GM18907 (cell line): ENCODE results near the gene PIK3CA.
"Not testable (repeated sequence)": the region's sequence is repeated elsewhere in the genome, so short reads cannot be mapped to it uniquely, and the experiment has no call there.

Experiments used
- ATAC-seq: cut with Tn5 transposase; IDR thresholded peaks from one replicate; pipeline ENCODE4 v1.9.1; 2021; ENCODE audit warnings: mild to moderate bottlenecking, moderate library complexity; ENCODE audit not compliant: unreplicated experiment

PIK3CA gene

DNA sequence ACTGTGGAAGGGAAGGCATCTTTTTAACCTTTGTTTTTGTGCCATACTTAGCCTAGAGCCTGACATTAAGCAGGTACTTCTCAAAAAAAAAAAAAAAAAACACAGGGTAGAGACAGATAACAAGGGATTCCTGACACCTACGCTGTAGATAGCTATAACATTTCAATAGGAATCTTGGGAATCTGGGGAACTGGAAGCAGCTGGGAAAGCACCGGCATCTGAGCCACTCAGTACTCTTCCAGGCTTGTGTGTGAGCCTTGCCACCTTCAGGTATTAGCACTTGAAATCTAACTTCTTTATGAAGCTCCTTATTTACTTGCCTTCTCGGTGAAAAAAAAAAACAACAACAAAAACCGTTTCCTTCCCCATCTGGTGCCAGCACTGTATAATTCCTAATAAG lies 46.8 kb downstream of the PIK3CA start:
- ATAC-seq: no peak

DNA sequence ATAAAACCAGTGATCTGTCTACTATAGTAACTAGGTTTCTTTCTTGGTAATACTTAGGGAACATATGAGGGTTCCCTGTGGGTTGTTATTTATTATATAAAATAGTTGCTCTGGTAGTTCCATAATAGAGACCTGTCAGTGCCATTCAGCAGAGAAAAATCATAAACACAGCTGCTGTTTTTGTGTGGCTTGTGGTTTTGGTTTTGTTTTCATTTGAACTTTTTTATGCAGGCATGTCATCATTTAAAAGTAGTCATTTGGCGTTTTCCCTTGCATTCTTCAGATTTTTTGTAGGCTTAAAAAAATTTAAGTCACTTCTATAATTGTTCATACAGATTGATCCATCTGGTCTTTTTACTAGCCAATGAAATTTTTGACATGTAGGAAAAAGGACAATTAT lies 47.9 kb downstream of the PIK3CA start:
- peak; percentile 89 for ATAC-seq

- ATAC-seq: no peak
Measured at GRCh38 chr3:179196700-179197099, 48.5 kb downstream of the PIK3CA start.

GRCh38 chr3:179200790-179201189 lies 52.6 kb downstream of the PIK3CA start:
- ATAC-seq: no peak

DNA sequence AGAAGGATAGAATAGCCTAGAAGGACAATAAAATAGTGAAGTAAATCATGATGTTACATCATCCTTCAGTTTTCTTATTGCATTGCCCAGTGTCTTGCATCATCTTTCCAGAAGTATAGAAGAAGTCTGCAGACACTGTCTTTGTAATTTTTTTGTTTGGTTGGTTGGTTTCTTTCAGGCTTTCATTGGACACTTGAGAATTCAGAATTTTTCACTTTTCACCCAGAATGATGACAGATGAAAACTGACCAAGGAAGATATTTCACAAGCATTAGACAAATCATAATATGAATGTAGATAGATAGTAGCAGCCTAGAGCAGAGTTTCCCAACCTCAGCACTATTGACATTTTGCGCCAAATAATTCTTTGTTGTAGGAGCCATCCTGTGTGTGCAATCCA lies 67.4 kb downstream of the PIK3CA start:
- not testable (repeated sequence) for ATAC-seq

- ATAC-seq: not testable (repeated sequence)
Measured at GRCh38 chr3:179218213-179218612, 70.1 kb downstream of the PIK3CA start.

DNA sequence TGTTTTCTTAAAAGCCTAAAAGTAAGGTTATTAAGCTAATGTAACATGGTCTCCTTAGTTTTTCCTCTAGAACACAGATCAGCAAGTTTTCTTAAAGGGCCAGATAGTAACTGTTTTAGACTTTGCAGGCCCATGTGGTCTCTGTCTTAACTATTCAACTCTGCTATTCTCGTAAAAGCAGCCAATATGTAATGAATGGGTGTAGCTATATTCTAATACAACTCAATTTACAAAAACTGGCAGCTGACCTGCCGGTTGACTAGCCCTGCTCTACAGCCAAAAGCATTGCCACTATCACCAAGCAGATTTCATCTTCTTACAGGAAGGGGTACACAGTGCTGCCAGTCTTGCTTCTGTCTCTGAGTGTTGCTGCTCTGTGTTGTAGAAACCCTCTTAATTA lies 75.4 kb downstream of the PIK3CA start:
- ATAC-seq: no peak

- ATAC-seq: no peak
Measured at GRCh38 chr3:179224584-179224983, 76.4 kb downstream of the PIK3CA start.

- no peak for ATAC-seq
Measured at GRCh38 chr3:179227349-179227748, 79.2 kb downstream of the PIK3CA start.

GRCh38 chr3:179229177-179229576 lies 81.0 kb downstream of the PIK3CA start:
- no peak for ATAC-seq

DNA sequence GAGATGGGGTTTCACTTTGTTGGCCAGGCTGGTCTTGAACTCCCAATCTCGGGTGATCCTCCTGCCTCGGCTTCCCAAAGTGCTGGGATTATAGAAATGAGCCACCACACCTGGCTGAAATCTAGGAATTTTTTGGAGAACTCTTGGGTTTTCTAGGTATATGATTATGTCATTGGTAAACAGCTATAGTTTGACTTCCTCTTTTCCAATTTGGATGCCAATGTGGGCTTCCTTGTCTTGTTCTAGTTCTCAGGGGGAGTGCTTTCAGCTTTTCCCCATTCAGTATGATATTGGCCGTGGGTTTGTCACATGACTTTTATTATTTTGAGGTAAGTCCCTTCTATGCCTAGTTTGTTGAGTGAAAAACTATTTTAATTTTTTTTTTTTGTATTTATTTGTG lies 84.9 kb downstream of the PIK3CA start:
- no peak for ATAC-seq

DNA sequence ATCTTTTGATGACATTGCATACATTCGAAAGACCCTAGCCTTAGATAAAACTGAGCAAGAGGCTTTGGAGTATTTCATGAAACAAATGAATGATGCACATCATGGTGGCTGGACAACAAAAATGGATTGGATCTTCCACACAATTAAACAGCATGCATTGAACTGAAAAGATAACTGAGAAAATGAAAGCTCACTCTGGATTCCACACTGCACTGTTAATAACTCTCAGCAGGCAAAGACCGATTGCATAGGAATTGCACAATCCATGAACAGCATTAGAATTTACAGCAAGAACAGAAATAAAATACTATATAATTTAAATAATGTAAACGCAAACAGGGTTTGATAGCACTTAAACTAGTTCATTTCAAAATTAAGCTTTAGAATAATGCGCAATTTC lies 86.0 kb downstream of the PIK3CA start:
- ATAC-seq: no peak

DNA sequence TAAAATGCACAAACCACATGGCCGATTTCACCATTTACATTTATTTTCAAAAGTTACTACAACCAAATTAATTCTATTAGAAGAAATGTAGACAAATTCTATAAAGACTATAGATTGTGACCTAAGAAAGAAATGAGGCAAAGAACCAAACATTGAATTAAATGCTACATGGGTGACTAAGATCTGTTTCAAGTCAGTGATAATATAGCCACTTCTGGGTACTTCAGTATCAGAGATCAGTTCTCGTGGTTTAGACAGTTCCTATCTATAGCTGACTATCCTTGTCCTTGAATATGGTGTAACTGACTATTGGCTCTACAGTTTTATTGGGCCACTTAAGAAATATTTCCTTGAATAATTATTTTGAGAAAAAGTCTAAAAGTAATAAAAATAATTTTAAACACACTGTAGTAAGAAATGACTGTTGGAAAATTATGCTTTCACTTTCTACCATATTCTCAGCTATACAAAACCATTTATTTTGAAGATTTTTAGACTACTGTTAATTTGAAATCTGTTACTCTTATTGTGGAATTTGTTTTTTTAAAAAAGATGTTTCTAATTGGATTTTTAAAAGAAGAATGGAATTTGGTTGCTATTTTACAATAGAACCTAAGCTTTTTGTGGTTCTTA lies 88.6 kb downstream of the PIK3CA start:
- ATAC-seq: peak; percentile 83

- peak; percentile 38 for ATAC-seq
Measured at GRCh38 chr3:179240299-179240698, 92.1 kb downstream of the PIK3CA start.

- ATAC-seq: not testable (repeated sequence)
Measured at GRCh38 chr3:179242859-179243258, 94.7 kb downstream of the PIK3CA start.

- ATAC-seq: no peak
Measured at GRCh38 chr3:179244878-179245277, 96.7 kb downstream of the PIK3CA start.

DNA sequence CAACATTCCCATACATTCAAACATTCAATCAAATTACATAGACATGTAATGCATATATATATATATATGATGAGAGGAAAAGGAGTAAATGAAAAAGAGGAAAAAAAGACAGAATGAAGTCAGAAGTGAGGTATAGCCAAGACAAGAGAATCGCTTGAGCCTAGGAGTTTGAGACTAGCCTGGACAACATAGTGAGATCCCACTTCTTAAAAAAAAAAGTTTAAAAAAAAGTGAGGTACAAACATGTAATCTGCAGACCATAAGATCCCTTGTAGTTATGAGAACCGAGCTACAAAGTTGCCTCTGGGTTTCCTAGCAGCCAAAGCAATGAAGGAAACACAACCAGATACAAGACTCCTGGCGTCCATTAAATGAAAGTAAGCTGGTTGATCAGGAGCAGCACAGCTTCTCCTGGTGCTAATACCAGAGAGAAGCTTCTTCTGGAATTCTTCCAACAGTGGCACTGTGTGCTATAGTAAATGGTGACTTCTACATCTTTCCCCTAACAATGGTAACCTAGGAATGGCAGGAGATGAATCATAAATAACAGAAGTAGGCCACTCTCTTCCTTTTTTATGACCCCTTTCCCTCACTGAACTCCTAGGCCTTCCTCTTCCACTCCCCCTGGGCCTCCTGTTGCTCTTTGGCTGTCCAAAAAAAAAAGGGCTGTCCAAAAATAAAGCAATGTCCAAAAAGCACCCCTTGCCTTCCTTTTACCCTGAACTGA lies 99.3 kb downstream of the PIK3CA start:
- ATAC-seq: no peak

DNA sequence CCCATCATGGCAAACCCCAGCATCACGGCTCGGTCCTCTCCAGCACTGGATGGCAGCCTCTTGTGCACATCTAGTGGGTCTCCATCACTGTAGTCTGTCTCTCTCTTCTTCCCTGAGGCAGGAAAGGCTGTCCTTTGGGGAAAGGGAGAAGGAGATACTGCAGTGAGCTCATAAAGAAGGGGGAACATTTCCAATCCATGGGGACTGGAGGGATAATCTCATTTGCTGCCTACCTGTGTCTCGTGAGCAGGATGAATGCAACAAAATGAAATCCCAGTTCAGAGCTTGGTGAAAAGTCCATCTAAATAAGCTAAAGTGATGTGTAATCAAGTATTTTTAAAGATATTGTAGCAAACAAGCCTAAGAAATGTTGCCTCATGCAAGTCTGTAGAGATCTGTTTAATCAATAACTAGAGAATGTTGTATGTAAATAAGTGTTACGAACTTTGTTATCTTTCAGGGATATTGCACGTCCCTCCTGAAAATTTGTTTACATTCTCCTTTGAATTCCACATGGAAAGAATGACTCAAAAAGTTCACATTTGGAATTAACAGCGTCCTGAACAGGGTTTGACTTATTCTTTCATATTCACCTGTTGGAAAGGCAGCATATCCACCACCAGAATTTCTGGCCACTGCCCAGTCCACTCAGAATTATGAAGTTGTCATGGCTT lies 102.8 kb downstream of the PIK3CA start, which contains the start of gene KCNMB3:
TSS of gene KCNMB3 (minus strand) at position 312 of the 674 bp plus-strand sequence. CDS start at position 188, 124 bp downstream.
- ATAC-seq: no peak

DNA sequence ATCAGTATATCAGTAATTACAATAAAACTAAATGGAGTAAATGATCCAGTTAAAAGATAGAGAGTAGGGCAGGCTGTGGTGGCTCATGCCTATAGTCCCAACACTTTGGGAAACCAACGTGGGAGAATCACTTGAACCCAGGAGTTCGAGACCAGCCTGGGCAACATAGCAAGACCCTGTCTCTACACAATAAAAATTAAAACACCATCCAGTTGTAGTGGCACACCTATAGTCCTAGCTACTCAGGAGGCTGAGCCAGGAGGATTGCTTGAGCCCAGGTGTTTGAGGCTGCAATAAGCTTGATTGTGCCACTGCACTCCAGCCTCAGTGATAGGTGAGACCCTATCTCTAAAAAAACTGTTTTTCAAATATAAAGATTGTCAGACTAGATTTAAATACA lies 108.7 kb downstream of the PIK3CA start:
- no peak for ATAC-seq

GRCh38 chr3:179257742-179258141 lies 109.6 kb downstream of the PIK3CA start:
- not testable (repeated sequence) for ATAC-seq

DNA sequence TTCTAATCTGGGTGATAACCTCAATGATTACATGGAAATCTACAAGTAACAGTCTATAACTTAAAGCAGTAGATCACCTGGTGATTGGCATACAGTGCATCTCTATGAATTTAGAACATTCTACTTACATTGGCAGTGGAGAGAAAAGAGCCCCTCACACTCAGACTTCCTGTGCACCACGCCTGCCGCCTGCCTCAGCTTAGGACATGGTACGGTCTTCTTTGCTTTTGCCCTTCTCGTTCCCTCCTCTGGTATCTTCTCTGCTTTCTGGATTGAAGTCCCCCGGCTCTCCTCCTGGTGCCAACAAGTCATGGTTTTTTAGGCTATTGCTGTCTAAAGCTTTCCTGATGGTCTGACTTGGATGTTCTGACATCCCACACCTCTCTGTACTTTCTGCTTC lies 110.7 kb downstream of the PIK3CA start:
- no peak for ATAC-seq
